GM19463 (cell line): ENCODE data around the gene NPAS2.

Experiments used
- ATAC-seq: cut with Tn5 transposase; IDR thresholded peaks from one replicate; pipeline ENCODE4 v1.9.1; 2021; ENCODE audit warnings: mild to moderate bottlenecking, moderate library complexity; ENCODE audit not compliant: unreplicated experiment

The NPAS2 gene

DNA sequence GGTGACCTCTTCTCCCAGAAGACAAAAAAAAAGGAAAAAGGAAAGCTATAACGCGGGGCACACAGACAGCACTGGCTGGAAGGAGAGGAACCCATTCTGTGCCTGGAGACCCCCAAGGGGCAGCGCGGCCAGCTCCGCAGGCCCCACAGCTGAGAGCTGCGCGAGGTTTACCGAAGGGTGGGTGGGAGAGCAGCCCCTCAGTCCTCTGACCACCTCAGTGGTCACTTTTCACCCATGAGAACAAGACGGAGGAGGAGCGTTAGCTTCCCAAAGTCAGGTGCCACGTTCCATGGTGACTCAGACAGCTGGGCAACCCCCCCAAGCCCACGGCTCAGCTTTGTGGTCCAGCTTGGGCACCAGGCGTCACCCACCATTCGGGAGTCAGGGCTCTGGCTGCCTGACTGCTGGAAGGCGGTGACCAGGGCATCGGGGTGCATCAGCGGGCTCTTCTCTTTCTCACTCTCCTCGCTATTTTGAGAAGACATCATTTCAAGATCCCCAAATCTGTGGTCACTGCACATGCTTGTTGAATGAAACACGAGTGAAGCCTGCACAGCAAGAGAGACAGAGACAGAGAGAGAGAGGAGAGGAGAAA is 217.3 kb downstream of the NPAS2 start:
- no peak for ATAC-seq

DNA sequence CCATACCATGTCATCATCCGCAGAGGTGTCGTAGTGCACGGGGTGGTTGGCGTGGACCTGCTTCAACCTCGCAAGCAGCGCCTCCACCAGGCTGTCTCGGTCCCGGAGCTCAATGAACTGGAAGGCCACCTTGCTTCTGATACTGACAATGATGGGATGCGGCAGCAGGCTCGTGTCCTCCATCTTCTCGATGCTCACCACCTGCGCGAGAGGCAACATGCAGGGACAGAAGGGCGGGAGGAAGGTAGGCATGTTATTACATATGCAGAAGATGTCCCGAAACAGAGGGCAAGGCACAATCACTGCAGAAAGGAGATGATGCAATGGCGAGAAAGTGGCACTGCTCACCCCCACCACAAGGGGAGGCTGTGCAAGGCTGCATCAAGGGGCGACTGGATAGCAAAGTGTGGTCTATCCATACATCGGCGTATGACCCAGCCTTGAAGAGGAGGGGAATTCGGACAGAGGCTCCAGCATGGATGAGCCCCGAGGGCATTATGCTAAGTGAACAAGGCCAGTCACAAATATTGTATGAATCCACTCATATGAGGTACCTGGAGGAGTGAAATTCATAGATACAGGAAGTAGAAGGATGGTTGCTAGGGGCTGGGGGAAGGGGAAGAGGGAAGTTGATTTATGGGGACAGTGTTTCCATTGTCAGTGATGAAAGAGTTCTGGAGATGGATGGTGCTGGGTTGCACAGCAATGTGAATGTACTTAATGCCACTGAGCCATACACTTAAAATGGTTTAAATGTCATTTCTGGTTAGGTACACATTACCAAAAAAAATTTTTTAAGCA is 218.7 kb downstream of the NPAS2 start:
- ATAC-seq, result no peak

DNA sequence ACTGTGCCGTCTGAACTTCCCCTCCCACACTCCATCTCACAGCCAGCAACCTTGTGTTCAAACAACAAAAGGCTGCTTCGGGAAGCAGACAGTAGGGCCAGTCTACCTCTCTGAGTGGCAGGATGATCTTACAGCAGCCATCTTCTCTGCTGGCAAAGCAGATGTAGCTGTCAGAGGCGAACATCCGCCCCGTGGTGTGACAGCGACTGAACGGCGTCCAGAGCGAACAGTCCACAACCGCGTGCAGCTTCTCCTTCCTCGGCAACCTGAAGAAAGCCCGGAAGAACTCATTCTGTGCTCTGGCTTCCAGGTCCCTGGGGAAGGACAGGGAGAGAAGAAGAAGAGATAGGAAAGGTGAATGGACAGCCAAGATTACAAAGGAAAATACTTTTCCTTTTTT is 220.1 kb downstream of the NPAS2 start:
- ATAC-seq, result no peak

DNA sequence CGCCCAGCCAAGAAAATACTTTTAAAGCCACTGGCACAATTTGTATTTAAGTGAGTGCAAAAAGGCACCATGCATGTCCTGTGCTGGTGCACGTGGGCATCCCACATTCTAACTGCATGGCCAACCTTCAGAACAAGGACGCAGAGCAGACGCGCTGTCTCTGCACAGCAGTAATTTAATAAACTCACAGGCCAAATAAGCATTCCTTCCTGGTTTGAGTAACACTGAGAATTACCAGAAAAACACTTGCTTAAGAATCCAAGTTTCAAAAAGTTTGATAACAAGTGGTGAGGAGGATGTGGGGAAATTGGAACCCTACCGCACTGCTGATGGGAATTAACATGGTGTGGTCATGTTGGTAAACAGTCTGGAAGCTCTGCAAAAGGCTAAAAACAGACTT is 220.8 kb downstream of the NPAS2 start:
- no peak for ATAC-seq

DNA sequence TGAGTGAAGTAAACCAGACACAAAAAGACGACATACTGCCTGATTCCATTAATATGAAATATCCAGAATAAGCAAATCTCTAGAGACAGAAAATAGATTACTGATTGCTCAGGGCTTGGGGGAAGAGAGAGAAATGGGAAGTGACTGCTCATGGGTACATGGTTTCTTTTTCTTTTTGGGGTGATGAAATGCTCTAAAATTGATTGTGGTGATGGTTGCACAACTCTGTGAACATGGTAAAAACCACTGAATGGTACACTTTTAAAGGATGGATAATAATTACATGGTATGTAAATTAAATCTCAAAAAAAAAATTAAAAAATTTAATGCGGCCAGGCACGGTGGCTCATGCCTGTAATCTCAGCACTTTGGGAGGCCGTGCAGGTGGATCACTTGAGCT is 221.5 kb downstream of the NPAS2 start:
- no peak for ATAC-seq

DNA sequence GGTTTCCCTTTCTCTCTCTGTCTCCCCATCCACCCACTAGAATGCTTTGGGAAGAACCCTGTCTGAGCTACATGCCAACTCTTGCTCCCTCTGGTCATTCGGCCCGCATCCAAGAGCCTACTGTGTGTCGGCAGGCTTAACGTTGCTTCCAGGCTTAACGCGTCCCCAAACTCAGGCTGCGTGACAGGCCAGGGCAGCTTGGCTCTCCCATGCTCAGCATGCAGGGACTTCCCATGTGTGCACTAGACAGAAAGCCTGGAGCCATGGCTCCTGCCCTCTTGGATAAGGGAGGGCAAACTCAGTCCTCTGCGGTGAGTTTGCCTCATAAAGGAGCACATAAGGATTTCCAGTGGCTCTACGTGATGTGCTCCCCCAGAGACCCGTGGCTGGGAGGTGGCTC is 225.4 kb downstream of the NPAS2 start:
- ATAC-seq, result no peak
